ENCODE data around the gene GRIK4.

DNA sequence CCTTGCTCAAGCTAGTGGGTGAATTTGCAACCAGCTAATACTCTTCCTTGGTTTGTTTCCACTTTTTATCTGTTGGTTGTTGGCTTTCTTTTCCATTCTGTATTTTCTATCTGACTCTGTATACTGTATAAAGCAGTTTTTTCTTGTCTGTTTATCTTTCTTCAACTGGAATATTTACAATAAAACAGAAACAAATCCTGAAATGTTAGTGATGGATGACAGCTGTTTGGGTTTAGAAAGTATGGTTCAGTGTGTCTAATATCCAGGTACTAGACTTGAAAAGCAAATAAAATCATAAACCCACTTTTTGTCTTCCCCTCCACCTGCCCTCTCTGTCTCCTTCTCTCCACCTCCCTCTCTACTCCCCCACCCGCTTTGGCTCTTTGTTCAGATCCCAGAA lies 477.1 kb downstream of the GRIK4 start:
- TF ChIP-seq POLR2A (IDR thresholded peaks at IDR 0.05): no peak
- TF ChIP-seq, protein P1, sequence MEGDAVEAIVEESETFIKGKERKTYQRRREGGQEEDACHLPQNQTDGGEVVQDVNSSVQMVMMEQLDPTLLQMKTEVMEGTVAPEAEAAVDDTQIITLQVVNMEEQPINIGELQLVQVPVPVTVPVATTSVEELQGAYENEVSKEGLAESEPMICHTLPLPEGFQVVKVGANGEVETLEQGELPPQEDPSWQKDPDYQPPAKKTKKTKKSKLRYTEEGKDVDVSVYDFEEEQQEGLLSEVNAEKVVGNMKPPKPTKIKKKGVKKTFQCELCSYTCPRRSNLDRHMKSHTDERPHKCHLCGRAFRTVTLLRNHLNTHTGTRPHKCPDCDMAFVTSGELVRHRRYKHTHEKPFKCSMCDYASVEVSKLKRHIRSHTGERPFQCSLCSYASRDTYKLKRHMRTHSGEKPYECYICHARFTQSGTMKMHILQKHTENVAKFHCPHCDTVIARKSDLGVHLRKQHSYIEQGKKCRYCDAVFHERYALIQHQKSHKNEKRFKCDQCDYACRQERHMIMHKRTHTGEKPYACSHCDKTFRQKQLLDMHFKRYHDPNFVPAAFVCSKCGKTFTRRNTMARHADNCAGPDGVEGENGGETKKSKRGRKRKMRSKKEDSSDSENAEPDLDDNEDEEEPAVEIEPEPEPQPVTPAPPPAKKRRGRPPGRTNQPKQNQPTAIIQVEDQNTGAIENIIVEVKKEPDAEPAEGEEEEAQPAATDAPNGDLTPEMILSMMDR (IDR thresholded peaks at IDR 0.05): no peak
